Measurements from ENCODE around the gene PRM2.

Gene PRM2, protein sequence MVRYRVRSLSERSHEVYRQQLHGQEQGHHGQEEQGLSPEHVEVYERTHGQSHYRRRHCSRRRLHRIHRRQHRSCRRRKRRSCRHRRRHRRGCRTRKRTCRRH

DNA sequence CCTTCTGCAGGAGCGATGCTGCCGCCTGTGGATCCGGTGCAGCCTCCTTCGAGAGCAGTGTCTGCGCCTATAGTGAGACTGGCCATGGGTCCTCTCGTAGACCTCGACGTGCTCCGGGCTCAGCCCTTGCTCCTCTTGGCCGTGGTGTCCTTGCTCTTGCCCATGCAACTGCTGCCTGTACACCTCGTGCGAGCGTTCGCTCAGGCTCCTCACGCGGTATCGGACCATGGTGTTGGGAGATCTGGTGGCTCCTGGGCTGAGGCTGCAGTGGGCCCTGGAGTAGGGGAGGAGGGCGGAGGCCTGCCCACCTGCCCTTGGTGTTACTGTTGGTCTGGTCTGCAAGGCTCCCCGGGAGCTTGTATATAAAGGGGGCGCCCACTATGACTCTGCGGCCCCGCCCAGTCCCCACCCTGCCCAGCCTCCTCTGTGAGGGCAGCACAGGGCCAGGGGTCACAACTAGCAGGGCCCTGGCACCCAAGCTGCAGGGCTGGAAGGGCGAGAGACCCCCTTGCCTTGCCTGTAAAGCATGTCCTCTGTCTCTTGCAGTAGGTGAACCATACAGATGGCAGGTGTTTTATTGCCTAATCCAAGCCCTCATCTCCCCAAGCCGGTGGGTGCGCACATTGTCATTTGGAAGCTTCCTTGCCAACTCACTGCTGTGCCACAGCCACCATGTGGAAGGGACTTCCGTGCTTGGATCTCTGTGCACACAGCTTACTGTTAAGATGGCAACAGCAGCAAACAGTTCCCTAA, at the start of gene PRM2:
TSS of gene PRM2 (minus strand) at position 338 of the 753 bp plus-strand sequence. CDS start at position 228, 110 bp downstream.
- no peak for DNase-seq

DNA sequence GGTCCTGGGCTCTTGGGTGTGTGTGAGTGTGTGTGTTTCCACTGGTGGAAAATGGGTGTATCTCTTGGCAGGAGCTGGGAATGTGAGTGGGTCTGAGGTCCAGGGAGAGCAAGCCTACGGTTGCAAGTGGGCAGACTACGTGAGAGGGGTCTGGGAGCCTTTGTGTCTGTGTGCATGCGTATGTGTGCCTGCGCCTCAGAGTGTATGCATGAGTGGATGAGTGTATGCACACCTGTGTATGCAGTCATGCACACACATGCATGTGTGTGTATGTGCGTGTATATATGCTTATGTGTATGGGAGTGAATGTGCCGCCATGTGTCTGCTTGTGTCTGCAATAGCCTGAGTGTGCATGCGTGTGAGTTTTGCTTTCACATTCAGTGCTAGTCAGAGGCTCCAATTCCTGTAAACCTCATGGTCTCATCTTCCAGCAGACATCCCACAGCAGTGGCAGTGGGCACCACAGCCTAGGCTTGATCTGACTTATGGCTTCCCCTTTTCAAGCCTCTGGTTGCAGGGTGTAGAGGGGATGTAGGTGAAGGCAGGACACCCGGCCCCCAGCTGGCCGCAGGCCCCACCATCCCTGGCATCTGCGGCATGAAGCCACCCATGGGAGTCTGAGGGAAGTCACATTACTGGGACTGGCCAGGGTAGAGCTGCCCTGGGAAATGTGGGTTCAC, 49.3 kb upstream of the PRM2 start:
- no peak for DNase-seq

DNA sequence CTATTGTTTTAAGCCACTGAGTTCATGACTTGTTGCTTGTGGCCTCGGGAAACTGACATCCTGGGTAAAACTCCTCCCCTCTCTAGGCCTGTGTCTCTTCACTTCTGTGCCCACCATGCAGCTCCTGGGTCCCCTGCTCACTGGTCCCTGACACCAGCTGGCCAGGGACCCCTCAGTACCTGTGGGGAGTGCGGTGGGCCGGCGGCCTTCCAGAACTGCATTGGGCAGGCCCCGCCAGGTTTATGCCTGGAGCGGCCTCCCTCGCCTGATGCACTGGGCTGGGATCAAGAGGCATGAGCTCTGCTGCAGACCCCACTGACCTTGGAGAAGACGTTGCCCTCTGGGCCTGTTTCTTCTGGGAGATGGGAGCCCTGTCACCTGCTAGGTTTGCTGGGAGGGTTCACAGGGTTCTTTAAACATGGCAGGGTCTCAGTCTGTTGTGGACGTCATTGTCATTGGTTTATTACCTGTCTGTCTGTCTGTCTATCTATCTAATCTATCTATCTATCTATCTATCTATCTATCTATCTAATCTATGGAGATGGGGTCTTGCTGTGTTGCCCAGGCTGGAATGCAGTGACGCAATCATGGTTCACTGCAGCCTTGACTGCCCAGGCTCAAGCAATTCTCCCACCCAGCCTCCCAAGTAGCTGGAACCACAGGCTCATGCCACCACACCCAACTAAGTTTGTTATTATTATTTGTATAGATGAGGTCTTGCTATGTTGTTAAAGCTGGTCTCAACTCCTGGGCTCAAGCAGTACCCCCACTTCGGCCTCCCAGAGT, 47.5 kb upstream of the PRM2 start:
- no peak for DNase-seq

DNA sequence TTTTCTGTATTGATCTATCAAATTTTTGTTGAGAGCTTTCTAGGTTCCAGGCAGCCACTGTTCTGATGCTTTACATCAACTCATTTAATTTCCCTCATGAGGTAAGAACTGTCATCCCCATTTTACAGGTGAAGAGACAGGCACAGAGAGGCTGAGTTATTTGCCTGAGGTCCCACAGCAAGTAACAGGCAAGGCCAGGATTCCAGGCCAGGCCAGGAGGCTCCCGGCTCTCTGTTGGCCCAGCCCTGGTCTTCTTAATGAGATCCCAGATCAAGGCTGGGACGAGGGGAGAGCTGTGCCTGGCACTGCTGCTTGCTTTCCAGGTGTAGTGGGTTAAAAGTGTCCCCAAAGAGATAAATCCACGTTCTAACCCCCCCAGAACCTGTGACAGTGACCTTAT, 46.5 kb upstream of the PRM2 start:
- DNase-seq, result no peak

DNA sequence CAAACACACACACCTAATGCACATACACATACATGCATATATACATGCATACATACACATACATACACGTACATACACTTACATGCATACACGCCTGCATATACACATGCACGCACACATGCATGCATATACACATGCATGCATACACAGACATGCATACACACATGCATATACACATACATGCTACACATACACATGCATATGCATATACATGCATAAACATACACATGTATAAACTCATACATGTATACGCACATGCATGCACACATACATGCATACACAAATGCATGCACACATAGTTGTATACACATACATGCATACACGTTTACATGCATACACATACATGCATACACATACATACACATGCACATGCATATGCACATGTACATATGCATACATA, 45.4 kb upstream of the PRM2 start:
- DNase-seq, result no peak

DNA sequence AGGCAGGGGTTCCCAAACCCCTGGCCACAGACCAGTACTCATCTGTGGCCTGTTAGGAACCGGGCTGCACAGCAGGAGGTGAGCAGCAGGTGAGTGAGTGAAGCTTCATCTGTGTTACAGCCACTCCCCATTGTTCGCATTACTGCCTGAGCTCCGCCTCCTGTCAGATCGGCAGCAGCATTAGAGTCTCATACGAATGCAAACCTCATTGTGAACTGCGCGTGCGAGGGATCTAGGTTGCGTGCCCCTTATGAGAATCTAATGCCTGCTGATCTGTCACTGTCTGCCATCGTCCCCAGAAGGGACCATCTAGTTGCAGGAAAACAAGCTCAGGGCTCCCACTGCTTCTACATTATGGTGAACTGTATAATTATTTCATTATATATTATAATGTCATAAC, 43.9 kb upstream of the PRM2 start:
- DNase-seq, result peak; percentile 17 to 57 (median 26)

DNA sequence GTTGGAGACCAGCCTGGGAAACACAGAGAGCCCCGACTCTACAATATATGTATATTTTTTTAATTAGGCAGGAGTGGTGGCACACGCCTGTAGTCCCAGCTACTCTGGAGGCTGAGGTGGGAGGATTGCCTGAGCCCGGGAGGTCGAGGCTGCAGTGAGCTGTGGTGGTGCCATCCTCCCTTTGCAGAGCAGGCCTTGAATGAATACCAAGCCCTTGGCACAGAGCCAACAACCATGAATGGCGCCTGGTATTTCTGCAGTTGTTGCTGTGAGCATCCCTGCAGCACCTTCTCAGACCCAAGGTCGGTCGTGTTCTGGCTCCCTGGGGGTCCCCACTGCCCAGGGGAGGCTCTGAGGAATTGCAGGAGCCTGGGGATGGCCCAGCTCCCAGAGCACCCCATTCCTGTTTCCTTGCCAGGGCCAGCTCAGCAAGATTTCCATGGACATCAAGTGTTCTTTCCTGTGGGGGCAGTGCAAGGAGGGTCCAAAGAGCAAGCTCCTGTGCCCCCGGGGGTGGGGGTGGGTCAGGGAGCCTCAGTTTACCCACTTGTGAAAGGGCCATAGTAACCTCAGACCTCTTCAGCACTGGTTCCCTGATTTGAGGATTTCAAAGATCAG, 43.4 kb upstream of the PRM2 start:
- DNase-seq, result peak; percentile 2 to 38 (median 24)

DNA sequence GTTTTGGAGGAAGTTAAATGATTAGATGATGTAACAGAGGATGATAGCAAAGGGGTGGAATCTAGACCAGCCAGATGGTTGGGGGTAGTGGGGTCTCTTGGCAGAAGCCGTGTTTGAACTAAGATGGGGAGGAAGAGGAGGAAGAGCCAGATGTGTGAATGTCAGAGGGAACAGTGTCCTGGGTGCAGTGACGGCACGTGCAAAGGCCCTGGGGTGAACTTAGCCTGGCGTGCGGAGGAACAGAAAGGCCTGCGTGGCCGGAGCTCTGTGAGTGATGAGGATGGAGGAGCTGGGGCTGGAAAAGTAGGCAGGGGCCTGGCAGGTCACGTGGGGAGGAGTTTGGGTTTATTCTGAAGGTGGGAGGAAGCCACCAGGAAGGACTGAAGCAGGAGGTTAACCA, 42.5 kb upstream of the PRM2 start:
- no peak for DNase-seq

DNA sequence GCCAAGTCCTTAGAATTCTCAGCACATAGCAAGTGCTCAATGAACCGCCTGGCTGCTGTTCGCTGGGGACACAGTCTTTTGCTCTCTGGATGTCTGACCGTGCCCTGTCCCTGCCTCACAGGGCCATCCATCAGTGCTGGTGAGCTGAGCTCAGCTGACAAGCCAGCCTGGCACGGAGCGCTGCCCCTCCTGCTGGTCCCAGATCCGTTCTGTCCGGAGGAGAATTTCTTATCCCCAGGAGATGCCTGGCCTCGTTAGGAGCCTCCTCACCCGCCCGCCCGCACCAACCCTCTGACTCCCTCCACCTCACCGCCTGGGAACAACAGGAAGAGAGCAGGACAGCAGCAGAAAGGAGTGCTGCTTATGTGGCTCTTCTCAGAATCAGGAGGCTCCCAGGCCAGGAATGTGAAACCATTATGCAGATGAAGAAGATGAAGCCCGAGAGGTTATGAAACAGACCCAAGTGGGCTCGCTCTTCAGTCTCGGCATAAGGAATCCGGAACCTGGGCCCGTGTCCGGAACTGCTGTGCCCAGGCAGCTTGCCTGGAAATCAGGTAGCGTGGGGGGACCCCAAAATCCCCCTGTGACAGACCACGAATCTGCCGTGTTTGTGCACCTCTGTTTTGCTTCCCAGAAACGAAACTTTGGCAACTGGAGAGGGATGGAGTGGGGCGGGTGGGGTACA, 40.2 kb upstream of the PRM2 start:
- no peak for DNase-seq

DNA sequence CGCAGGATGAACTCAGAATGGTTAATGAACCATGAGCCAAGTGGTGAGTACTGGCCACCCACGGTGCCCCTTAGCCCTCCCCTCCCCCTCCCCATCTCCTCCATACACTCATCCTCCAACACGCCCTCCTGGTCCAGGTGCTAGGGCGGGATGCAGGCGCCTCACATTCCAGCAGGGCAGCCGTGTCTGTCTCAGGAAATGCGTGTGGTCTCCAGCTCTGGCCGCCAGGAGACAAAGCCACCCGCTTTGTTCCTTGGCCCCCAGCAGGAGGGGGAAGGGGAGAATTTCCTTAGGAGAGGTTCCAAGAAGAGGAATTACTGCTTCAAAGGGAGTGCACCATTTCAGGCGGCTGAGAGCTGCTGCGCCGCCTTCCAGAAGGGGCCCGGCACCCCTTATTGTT, 39.2 kb upstream of the PRM2 start:
- DNase-seq, result no peak

DNA sequence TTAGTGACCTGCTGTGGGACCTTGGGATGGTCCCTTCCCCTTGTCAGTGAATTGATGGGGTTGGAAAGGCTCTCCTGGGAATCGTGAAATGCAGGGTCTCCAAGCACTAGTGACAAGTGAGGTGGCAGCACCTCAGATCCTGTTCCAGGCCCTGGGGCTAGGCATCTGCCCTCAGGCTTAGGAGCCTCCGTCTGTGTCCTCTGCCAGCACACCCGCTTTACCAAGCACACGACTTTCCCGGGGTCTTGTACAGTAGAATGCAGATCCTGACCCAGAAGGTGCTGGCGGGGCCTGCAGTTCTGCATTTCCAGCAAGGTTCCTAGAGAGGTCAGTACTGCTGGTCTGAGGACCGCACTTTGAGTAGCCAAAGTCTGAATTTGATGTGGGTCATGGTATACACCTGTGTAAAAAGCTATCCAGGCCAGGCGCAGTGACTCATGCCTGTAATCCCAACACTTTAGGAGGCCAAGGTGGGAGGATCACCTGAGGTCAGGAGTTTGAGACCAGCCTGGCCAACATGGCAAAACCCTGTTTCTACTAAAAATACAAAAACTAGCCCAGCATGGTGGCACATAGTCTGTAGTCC, 38.1 kb upstream of the PRM2 start:
- DNase-seq, result no peak

DNA sequence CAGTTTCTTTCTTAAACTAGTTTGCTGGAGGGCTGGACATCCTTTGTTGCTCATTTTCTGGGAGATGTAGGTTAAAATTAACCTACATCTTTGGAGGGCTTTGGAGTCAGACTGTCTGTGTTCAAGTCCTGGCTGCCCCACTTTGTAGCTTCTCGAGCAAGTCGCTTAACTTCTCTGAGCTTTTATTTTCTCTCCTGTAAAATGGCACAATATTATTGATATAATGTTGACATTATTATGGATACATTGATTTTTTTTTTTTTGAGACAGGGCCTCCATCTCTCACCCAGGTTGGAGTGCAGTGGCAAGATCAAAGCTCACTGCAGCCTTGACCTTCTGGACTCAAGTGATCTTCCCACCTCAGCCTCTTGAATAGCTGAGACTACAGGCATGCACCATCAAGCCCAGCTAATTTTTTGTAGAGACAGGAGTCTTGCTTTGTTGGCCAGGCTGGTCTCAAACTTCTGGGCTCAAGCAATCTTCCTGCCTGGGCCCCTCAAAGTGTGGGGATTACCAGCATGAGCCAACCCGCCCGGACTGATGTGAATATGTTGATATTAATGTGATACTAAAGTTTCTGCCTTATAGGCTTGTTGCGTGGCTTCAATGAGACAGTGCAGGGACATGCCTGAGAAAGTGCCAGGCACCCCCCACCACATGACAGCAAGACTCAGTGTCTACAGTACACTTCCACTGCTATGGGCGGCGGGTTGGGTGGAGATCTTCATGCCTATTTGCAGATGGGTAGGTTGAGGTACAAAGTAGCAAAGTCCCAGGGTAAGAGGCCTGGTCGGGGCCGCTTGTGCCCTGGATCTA, 37.4 kb upstream of the PRM2 start:
- DNase-seq, result no peak

DNA sequence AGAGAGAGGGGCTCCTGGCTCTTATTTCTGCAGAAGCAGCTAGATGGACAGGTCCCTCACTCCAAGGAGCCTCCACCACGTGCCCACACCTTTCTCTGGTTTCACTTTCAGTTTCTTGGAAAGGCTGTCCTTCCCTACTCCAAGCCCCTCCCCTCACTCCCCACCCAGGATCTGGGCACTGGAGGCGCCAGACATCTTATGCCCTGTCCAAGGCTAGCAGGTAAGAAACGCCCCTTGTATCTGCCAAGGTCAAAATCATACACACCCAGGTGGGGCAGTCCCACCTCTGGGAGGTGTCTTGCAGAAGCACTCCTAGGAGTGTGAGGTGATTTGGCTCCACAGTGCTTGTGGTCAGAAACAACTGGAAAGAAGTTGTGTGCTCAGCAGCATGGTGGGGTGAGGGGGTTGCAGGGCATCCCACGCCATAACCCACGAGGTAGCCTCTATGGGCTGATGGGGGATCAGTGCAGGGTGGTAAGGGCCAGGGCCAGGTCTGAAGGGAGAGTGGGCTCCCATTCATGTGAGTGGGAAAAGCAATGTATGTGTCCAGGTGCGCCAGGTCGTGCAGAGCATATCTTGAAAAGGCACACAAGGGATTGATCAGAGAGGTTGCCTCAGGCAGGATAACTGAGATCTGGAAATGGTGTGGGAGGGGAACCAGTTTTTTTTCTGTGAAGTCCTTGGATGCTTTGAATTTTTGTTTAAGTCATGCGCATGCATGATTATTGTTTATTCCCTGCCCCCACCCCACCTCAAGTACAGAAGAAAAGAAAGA, 36.6 kb upstream of the PRM2 start:
- peak; percentile 16 to 42 (median 18) for DNase-seq

DNA sequence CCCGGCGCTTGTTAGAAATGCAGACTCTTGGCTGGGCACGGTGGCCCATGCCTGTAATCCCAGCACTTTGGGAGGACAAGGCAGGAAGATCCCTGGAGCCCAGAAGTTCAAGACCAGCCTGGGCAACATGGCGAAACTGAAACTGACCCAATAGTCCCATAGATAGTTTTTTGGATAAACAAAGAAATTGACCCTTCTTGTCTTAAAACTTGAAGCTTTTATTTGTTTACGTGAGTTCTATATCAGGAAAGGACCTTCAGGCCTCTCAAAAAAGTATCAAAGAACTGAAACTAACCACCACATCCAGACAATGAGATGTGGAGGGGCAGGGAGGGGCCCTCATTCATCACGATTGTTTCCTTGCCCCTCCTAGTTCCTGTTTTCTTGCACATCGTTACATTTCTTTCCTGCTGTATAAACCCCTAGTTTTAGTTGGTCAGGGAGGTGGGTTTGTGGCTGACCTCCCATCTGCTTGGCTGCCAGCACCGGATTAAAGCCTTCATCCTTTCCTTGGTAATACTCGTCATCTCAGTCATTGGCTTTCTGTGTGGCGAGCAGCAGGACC, 34.8 kb upstream of the PRM2 start:
- no peak for DNase-seq

DNA sequence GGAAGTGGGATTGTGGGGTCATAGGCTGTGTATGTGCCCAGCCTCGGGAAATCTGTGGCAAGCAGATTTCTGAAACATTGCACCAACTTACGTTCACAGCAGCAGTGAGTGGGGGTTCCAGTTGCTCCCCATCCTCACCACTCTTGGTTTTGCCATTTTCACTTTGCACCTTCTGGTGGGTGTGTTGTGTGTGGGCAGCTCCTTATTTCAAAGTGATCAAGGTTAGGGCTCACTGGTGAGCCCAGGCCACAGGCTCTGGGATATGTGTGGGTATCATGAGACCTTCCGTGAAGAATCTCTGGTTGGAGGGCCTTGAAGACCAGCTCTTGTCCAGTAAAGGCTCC, 34.3 kb upstream of the PRM2 start:
- no peak for DNase-seq

DNA sequence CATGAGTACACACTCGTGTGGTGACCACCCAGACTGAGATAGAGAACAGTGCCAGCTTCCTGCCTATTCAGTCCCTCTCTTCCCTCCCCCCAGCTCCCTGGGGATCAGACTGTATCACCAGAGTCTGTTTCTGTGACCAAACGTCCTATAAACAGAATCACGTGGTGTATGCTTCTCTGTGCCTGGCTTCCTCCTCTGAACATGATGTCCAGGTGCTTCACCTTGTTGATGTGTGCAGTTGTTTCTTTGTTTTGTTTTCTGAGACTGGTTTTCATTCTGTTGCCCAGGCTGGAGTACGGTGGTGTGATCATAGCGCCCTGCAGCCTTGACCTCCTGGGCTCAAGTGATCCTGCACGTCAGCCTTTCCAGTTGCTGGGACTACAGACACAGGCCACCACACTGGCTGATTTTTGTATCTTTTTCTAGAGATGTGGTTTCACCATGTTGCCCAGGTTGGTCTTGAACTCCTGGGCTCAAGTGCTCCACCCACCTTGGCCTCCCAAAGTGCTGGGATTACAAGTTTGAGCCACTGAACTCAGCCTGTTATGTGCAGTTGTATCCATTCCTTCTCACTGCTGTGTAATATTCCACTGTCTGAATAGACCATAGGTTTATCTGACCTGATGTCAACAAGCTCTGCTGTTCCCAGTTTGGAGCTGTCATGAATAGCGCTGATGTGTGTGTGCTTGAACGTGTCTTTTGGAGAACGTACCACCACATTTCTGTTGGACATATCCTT, 33.8 kb upstream of the PRM2 start:
- DNase-seq, result peak in 1 of 3 experiments; percentile 6

DNA sequence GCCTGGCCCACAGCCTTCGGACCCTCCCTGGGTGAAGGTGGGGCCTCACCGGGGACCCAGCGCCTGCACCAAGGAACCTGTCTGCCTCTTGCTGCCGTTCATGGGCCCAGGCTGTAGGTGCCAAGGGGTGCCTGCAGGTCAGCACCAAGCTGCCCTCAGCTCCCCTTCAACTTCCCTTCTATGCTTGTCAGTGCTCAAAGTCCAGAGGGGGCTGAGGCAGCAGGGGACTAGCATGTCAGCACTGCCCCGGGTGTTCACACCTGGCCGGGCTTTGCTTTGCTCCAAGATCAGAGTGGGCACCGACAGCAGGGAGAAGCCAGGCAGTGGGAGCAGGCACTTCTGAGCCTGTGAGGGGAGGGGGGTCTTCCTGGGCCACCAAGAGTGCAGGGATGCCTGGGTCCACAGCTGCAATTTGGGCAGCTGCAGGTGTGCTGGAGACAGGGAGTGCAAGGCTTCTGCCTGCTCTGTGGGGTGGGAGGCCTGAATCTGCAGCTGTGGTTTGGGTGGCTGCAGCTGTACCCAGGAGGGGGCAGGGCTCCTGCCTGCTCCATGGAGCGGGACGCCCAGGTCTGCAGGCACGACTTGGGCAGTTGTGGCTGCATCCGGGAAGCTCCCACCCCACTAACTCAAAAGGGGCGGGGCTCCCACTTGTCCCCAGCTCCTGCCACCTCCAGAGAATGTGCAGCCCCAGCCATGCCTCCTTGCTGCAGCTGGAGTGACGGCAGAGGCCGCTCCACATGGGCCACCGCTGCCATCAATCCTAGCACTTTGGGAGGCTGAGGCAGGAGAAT, 32.4 kb upstream of the PRM2 start:
- DNase-seq, result peak in 1 of 3 experiments; percentile 62
